ENCODE results near the gene NUBP1. TPM values are rescaled to one million over a fixed set of nuclear protein-coding genes. Genes with fewer than 3 reads are reported as not detected.

Gene NUBP1
- total RNA-seq, 1 donor, result 17.2 TPM

GRCh38 chr16:10791048-10791447 is 47.4 kb downstream of the NUBP1 start:
- H3K4me3 ChIP-seq (ENCODE audit: low read depth, low read length), result no peak overlapping the region
- DNase-seq (ENCODE audit: low read depth), result no peak
- TF ChIP-seq CTCF (IDR thresholded peaks at IDR 0.05; ENCODE audit: insufficient read depth, low read length), result no peak

GRCh38 chr16:10799736-10800135 is 56.1 kb downstream of the NUBP1 start:
- no peak for DNase-seq (ENCODE audit: low read depth)
- no peak for TF ChIP-seq CTCF (IDR thresholded peaks at IDR 0.05; ENCODE audit: insufficient read depth, low read length)
- H3K4me3 ChIP-seq (ENCODE audit: low read depth, low read length), result no peak overlapping the region

GRCh38 chr16:10805334-10805733 is 61.7 kb downstream of the NUBP1 start:
- H3K4me3 ChIP-seq (ENCODE audit: low read depth, low read length), result no peak overlapping the region
- no peak for DNase-seq (ENCODE audit: low read depth)
- TF ChIP-seq CTCF (IDR thresholded peaks at IDR 0.05; ENCODE audit: insufficient read depth, low read length), result no peak

GRCh38 chr16:10806698-10807097 is 63.1 kb downstream of the NUBP1 start:
- TF ChIP-seq CTCF (IDR thresholded peaks at IDR 0.05; ENCODE audit: insufficient read depth, low read length), result no peak
- no peak for DNase-seq (ENCODE audit: low read depth)
- H3K4me3 ChIP-seq (ENCODE audit: low read depth, low read length), result no peak overlapping the region

GRCh38 chr16:10808218-10808617 is 64.6 kb downstream of the NUBP1 start:
- DNase-seq (ENCODE audit: low read depth), result no peak
- no peak overlapping the region for H3K4me3 ChIP-seq (ENCODE audit: low read depth, low read length)
- no peak for TF ChIP-seq CTCF (IDR thresholded peaks at IDR 0.05; ENCODE audit: insufficient read depth, low read length)

- DNase-seq (ENCODE audit: low read depth), result no peak
- H3K4me3 ChIP-seq (ENCODE audit: low read depth, low read length), result no peak overlapping the region
- no peak for TF ChIP-seq CTCF (IDR thresholded peaks at IDR 0.05; ENCODE audit: insufficient read depth, low read length)
Measured at GRCh38 chr16:10808850-10809249, 65.2 kb downstream of the NUBP1 start.

- DNase-seq (ENCODE audit: low read depth), result no peak
- TF ChIP-seq CTCF (IDR thresholded peaks at IDR 0.05; ENCODE audit: insufficient read depth, low read length), result no peak
Measured at GRCh38 chr16:10809706-10810105, 66.1 kb downstream of the NUBP1 start.

More at GRCh38 chr16:10809706-10810105, 66.1 kb downstream of the NUBP1 start:
- no peak overlapping the region for H3K4me3 ChIP-seq (ENCODE audit: low read depth, low read length)

Data from fibroblast of the aortic adventitia (primary cell).